D721Med (cell line): Measurements from ENCODE around the gene SP110.

ENCODE experiments used
- DNase-seq: peaks from one replicate; pipeline ENCODE4 v3.0.0; 2011; ENCODE audit warnings: low spot score; ENCODE audit not compliant: insufficient read length
- FAIRE-seq: peaks from 2 replicates; lab custom pipeline; 2011; peaks lifted over from hg19 to GRCh38; lab: Jason Lieb, UNC
- CTCF ChIP-seq: IDR thresholded peaks from 2 replicates; pipeline ENCODE4 v1.5.1; 2012; ENCODE audit warnings: mild to moderate bottlenecking, control low read depth; ENCODE audit not compliant: insufficient read depth; ENCODE audit errors: missing control alignments

Gene SP110

DNA sequence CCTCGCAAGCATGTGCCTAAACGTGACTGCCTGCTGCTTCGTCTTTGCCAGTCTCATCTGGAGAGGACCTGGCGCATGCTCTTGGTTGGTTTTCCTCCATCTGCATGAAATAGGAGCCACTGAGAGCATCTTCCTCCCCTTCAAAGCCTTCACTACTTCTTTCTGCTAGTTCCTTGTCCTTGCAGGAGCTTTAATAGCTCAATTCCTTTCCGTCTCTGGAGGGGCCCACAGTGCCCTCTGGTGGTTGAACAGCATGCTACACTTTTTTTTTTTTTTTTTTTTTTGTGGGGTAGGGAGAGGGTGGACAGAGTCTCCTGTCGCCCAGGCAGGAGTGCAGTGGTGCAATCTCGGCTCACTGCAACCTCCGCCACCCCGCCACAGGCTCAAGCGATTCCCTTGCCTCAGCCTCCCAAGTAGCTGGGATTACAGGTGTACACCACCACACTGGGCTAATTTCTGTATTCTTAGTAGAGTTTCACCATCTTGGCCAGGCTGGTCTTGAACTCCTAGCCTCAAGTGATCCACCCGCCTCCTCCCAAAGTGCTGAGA lies 59.6 kb downstream of the SP110 start:
- peak; percentile 72 for TF ChIP-seq CTCF
- DNase-seq: peak; percentile 53
- FAIRE-seq: no peak

GRCh38 chr2:230158468-230158867 lies 61.3 kb downstream of the SP110 start:
- DNase-seq (no peak), FAIRE-seq (no peak)
- no peak for TF ChIP-seq CTCF

DNA sequence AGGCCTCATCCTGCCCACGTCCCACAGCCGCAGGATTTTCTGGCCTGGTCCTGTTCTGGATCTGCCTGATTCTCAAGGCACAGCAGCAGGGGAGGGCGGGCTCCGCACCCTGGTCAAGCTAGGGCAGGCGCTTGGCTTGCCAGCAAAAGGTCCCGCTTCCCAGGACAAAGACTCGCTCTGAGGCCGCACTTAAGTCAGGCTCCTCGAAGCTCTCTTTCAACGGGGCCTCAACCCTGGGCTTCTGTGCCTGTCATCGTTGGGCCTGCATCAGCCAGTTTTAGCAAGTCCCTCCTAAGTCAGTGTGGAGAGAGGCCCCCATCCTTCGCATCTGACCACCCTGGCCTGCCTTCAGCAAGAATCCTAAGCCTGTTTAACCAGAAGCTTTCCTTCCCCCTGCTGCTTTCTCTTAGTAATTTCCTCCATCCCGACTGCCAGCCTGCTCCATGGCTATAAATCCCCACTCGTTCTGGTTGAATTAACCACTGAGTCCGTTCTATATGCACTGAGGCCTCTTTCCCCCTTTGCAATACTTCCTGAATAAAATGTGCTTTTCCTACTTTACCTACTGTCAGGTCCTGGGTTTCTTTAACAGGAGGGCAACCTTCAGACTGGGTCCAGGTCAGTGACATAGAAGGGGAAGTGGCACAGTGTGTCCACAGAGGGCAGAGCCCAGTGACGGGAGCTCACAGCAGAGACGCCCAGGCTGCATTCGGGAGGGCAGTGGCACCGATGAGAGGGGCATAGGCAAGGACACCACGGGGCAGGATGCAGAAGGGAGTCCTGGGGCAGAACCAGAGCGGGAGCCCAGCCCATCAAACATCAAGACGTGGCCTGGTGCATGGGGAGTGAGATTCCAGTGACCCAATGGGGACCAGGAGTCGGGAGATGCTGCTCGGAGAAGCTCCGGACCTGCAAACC lies 62.7 kb downstream of the SP110 start:
- no peak for TF ChIP-seq CTCF
- FAIRE-seq (no peak), DNase-seq (no peak)

GRCh38 chr2:230155359-230155758 lies 64.4 kb downstream of the SP110 start:
- TF ChIP-seq CTCF: no peak
- DNase-seq: no peak
- FAIRE-seq: no peak

DNA sequence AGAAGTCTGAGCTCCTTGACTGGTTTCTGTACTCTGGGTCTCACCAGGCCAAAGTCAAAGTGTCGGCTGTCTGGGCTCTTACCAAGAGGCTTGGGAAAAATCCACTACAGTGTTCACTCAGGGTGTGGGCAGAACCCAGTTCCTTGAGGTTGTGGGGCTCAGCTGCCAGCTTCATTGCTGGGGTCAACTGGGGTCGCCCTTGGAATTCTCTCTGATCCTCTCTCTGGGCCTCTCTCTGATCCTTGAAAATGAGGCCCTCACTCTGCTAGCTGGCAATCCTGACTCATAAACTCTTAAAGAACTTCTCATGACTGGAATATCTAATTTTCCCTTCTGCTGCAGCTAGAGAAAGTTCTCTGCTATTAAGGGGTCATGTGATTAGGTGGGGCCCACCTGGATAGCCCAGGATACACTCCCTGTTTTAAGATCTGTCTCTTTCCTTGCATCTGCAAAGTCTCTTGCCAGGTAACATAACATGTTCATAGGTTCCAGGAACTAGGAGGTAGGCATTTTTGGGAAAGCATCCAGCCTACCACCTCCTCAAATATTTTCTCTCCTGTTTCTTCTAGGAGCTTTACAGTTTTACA lies 66.3 kb downstream of the SP110 start:
- FAIRE-seq: no peak
- no peak for TF ChIP-seq CTCF
- DNase-seq: no peak

DNA sequence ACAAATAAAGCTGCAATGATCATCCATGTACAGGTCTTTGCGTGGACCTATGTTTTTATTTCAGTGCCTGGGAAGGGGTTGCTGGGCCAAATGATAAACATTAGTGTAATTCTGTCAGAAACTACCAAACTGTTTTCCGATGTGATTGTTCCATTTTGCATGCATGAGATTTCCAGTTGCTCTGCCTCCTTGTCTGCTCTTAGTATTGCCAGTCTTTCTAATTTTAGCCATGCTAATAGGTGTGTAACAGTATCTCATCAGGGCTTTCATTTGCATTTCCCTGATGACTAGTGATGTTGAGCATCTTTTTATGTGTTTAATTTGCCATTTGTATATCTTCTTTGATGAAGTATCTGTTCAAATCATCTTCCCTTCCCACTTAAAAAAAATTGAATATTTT lies 67.5 kb downstream of the SP110 start:
- no peak for FAIRE-seq
- TF ChIP-seq CTCF: no peak
- no peak for DNase-seq
